Measurements from ENCODE around the gene BSPRY.
"Not testable (repeated sequence)": the region's sequence is repeated elsewhere in the genome, so short reads cannot be mapped to it uniquely, and the experiment has no call there.

The BSPRY gene

DNA sequence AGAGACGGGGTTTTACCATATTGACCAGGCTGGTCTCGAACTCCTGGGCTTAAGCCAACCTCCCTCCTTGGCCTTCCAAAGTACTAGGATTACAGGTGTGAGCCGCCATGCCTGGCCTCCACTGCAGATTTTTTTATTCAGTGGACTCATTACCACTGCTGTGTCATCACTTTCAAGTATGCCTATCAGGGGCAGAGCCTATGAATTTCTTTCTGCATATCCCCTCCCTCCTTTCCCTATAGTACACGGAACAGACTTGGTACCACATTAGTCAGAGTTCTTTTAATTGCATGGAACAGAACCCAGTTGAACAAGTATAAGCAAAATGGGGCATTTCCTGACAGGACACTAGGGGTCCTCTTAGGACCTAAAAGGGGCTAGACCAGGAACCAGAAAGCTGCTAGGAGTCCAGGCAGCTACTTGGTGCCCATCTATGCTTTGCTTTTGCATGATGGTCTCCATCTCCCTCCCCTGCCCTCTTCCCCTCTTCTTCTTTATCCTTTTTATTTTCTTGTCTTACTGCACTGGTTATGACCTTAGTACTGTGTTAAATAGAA lies 5.8 kb downstream of the BSPRY start:
- H3K27me3 ChIP-seq (ENCODE audit: control insufficient read depth, insufficient read depth, low read length): peaks cover 2% of the 10 kb centered on the region; the same call in 1 of the 2 replicates
- peaks cover 3% of the 10 kb centered on the region; the same call in 1 of the 2 replicates for H3K4me1 ChIP-seq (ENCODE audit: control insufficient read depth, insufficient read depth, low read length)
- H3K9me3 ChIP-seq (ENCODE audit: control insufficient read depth, insufficient read depth, low read length): no peaks in the 10 kb centered on the region
- no peaks in the 10 kb centered on the region for H3K36me3 ChIP-seq (ENCODE audit: control insufficient read depth, insufficient read depth, low read length)
- DNase-seq (ENCODE audit: low read depth, low spot score): no peak
- no CpG with 5 or more reads among the region's 4 CpGs for WGBS (ENCODE audit: insufficient coverage, insufficient read length)
- no peak overlapping the region for H3K4me3 ChIP-seq (ENCODE audit: low read length)
- H3K27ac ChIP-seq (ENCODE audit: low read length): no peak overlapping the region

DNA sequence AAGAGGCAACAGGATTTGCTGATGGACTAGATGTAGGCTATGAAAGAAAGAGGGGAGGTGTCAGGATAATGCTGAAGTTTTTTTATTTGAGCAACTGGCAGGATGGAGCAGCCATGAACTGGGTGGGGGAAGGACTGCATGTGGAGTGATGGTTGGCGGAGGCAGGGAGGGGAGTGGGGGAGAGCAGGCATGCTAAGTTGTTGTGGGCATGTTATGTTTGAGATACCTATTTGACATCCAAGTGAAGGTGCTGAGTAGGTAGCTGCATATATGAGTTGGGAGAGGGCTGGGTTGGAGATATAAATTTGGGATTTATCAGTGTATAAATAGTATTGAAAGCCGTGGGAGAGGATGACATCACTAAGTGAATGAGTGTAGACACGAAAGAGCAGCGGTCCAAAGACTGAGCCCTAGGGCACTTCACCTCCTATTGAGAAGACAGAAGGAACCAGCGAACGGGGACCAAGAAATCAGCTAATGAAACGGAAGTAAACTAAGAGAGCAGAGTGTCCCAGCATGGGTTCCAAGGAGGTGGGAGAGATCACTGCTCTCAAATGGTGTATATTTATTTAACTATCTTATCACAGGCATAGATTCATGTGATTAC lies 7.4 kb downstream of the BSPRY start:
- no CpG with 5 or more reads among the region's 7 CpGs for WGBS (ENCODE audit: insufficient coverage, insufficient read length)
- H3K4me3 ChIP-seq (ENCODE audit: low read length): no peak overlapping the region

GRCh38 chr9:113359385-113359784 lies 10.0 kb downstream of the BSPRY start:
- DNase-seq (ENCODE audit: low read depth, low spot score): no peak
- H3K4me3 ChIP-seq (ENCODE audit: low read length): no peak overlapping the region

More for the DNA sequence above, 7.4 kb downstream of the BSPRY start:
- DNase-seq (ENCODE audit: low read depth, low spot score): no peak
- no peaks in the 10 kb centered on the region for H3K9me3 ChIP-seq (ENCODE audit: control insufficient read depth, insufficient read depth, low read length)
- H3K36me3 ChIP-seq (ENCODE audit: control insufficient read depth, insufficient read depth, low read length): no peaks in the 10 kb centered on the region
- H3K27me3 ChIP-seq (ENCODE audit: control insufficient read depth, insufficient read depth, low read length): no peaks in the 10 kb centered on the region
- no peak overlapping the region for H3K27ac ChIP-seq (ENCODE audit: low read length)
- no peaks in the 10 kb centered on the region for H3K4me1 ChIP-seq (ENCODE audit: control insufficient read depth, insufficient read depth, low read length)

DNA sequence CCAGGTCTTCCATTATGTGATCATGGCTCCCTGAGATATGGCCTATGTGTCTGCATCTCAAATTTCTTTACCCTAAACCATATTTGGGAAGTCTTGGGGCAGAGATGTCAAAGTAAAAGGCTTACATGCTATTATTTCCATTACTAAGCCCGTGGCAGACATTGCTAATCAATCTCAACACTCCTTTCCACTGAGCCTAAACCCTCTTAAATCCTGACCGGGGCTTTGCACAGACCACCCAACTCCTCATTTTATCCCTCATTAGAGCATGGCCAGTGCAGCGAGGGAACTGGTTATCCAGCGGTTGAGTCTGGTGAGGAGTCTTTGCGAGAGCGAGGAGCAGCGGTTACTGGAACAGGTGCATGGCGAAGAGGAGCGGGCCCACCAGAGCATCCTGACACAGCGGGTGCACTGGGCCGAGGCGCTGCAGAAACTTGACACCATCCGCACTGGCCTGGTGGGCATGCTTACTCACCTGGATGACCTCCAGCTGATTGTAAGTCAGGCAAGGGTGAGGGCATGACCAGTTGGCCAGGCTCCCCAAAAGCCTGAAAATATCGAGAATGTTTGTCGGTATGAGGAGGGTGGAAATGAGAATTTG lies 11.0 kb downstream of the BSPRY start:
- H3K27me3 ChIP-seq (ENCODE audit: control insufficient read depth, insufficient read depth, low read length): no peaks in the 10 kb centered on the region
- no peaks in the 10 kb centered on the region for H3K36me3 ChIP-seq (ENCODE audit: control insufficient read depth, insufficient read depth, low read length)
- no peaks in the 10 kb centered on the region for H3K9me3 ChIP-seq (ENCODE audit: control insufficient read depth, insufficient read depth, low read length)
- DNase-seq (ENCODE audit: low read depth, low spot score): no peak
- H3K4me1 ChIP-seq (ENCODE audit: control insufficient read depth, insufficient read depth, low read length): no peaks in the 10 kb centered on the region
- no peak overlapping the region for H3K27ac ChIP-seq (ENCODE audit: low read length)
- no peak overlapping the region for H3K4me3 ChIP-seq (ENCODE audit: low read length)
- no CpG with 5 or more reads among the region's 15 CpGs for WGBS (ENCODE audit: insufficient coverage, insufficient read length)

More at GRCh38 chr9:113359385-113359784, 10.0 kb downstream of the BSPRY start:
- H3K36me3 ChIP-seq (ENCODE audit: control insufficient read depth, insufficient read depth, low read length): no peaks in the 10 kb centered on the region
- no peak overlapping the region for H3K27ac ChIP-seq (ENCODE audit: low read length)
- no peaks in the 10 kb centered on the region for H3K27me3 ChIP-seq (ENCODE audit: control insufficient read depth, insufficient read depth, low read length)
- H3K4me1 ChIP-seq (ENCODE audit: control insufficient read depth, insufficient read depth, low read length): no peaks in the 10 kb centered on the region
- WGBS (ENCODE audit: insufficient coverage, insufficient read length): no CpG with 5 or more reads among the region's 1 CpG
- no peaks in the 10 kb centered on the region for H3K9me3 ChIP-seq (ENCODE audit: control insufficient read depth, insufficient read depth, low read length)

DNA sequence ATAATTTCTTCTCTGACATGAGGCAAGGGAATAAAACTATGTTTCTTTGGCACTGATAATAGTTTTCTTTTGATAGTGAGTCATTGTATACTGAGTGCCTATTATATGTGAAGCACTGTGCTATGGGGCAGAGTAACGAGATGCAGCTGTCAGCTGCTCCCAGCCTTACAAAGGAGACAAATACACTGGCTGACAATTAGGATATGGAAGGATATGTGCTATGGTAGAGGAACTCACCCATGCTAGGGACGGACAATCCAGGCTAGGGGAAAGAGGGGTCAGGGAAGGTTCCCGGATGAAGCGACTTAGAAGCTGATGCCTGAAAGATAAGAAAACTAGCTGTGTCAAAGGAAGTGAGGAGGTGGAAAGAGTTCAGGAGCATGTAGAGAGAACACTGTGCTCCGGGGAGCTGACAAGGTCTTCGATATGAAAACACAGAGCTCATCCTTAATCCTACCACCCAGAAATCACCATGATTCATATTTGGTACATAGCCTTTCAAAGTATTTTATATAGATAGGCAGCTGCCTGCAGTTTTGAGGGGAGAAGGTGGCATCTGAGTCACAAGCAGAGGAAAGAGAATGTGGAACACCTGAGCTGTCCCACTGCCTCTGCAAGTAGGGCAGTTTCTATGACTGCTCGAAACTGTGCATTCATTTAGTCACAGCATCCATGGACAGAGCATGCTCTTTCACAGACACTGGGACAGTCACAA lies 12.1 kb downstream of the BSPRY start:
- WGBS (ENCODE audit: insufficient coverage, insufficient read length): no CpG with 5 or more reads among the region's 7 CpGs
- H3K9me3 ChIP-seq (ENCODE audit: control insufficient read depth, insufficient read depth, low read length): no peaks in the 10 kb centered on the region
- no peaks in the 10 kb centered on the region for H3K36me3 ChIP-seq (ENCODE audit: control insufficient read depth, insufficient read depth, low read length)
- H3K4me3 ChIP-seq (ENCODE audit: low read length): no peak overlapping the region
- no peaks in the 10 kb centered on the region for H3K27me3 ChIP-seq (ENCODE audit: control insufficient read depth, insufficient read depth, low read length)
- no peaks in the 10 kb centered on the region for H3K4me1 ChIP-seq (ENCODE audit: control insufficient read depth, insufficient read depth, low read length)
- no peak overlapping the region for H3K27ac ChIP-seq (ENCODE audit: low read length)
- DNase-seq (ENCODE audit: low read depth, low spot score): no peak

DNA sequence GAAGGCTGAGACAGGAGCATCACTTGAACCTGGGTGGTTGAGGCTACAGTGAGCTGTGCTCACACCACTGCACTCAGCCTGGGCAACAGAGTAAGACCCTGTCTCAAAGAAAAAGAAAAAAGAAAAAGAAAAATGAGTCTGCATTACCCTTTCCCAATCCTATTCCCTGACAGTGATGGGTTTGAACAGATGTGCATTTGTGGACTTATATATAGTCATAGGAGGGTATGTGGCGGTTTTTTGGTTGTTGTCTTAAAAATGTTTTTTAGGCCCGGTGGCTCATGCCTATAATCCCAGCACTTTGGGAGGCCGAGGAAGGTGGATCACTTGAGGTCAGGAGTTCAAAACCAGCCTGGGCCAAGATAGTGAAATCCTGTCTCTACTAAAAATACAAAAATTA lies 14.0 kb downstream of the BSPRY start:
- H3K27me3 ChIP-seq (ENCODE audit: control insufficient read depth, insufficient read depth, low read length): no peaks in the 10 kb centered on the region
- no peaks in the 10 kb centered on the region for H3K4me1 ChIP-seq (ENCODE audit: control insufficient read depth, insufficient read depth, low read length)
- no CpG with 5 or more reads among the region's 3 CpGs for WGBS (ENCODE audit: insufficient coverage, insufficient read length)
- DNase-seq (ENCODE audit: low read depth, low spot score): no peak
- no peaks in the 10 kb centered on the region for H3K36me3 ChIP-seq (ENCODE audit: control insufficient read depth, insufficient read depth, low read length)
- H3K9me3 ChIP-seq (ENCODE audit: control insufficient read depth, insufficient read depth, low read length): no peaks in the 10 kb centered on the region
- H3K27ac ChIP-seq (ENCODE audit: low read length): no peak overlapping the region
- H3K4me3 ChIP-seq (ENCODE audit: low read length): no peak overlapping the region

DNA sequence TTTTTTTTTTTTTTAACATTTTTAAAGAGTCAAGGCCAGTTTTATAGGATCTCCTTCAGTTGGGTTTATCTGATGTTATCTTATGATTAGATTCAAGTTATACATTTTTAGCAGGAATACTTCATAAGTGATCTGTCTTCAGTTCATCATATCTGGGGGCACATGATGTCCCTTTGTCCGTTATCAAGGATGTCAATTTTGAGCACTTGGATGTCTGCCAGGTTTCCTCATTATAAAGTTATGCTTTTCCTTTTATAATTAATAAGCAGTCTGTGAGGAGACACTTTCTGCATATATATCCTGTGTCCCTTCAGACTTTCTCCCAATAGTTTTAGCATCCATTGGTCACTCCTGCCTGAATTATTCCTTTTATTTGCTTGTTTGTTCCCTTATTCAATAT lies 15.6 kb downstream of the BSPRY start:
- Histone ChIP-seq H3K4me3 (ENCODE audit: low read length) (no peak overlapping the region), H3K27me3 (ENCODE audit: control insufficient read depth, insufficient read depth, low read length) (no peaks in the 10 kb centered on the region), H3K9me3 (ENCODE audit: control insufficient read depth, insufficient read depth, low read length) (no peaks in the 10 kb centered on the region), H3K27ac (ENCODE audit: low read length) (no peak overlapping the region), H3K36me3 (ENCODE audit: control insufficient read depth, insufficient read depth, low read length) (no peaks in the 10 kb centered on the region), H3K4me1 (ENCODE audit: control insufficient read depth, insufficient read depth, low read length) (no peaks in the 10 kb centered on the region)
- no CpG with 5 or more reads among the region's 1 CpG for WGBS (ENCODE audit: insufficient coverage, insufficient read length)
- DNase-seq (ENCODE audit: low read depth, low spot score): no peak

DNA sequence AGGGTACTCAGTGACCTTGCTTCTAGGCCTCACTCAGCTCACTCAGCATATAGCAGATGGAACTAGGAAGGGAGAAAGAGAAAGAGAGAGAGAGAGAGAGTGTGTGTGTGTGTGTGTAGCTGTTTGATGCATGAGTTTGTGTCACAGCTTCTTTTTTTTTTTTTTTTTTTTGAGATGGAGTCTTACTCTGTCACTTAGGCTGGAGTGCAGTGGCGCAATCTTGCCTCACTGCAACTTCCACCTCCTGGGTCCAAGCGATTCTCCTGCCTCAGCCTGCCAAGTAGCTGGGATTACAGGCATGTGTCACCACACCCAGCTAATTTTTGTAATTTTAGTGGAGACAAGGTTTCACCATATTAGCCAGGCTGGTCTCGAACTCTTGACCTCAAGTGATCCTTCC lies 16.3 kb downstream of the BSPRY start:
- WGBS (ENCODE audit: insufficient coverage, insufficient read length): no CpG with 5 or more reads among the region's 3 CpGs
- H3K27me3 ChIP-seq (ENCODE audit: control insufficient read depth, insufficient read depth, low read length); H3K4me3 ChIP-seq (ENCODE audit: low read length); H3K36me3 ChIP-seq (ENCODE audit: control insufficient read depth, insufficient read depth, low read length); H3K27ac ChIP-seq (ENCODE audit: low read length); H3K9me3 ChIP-seq (ENCODE audit: control insufficient read depth, insufficient read depth, low read length); H3K4me1 ChIP-seq (ENCODE audit: control insufficient read depth, insufficient read depth, low read length); DNase-seq (ENCODE audit: low read depth, low spot score): not testable (repeated sequence)

DNA sequence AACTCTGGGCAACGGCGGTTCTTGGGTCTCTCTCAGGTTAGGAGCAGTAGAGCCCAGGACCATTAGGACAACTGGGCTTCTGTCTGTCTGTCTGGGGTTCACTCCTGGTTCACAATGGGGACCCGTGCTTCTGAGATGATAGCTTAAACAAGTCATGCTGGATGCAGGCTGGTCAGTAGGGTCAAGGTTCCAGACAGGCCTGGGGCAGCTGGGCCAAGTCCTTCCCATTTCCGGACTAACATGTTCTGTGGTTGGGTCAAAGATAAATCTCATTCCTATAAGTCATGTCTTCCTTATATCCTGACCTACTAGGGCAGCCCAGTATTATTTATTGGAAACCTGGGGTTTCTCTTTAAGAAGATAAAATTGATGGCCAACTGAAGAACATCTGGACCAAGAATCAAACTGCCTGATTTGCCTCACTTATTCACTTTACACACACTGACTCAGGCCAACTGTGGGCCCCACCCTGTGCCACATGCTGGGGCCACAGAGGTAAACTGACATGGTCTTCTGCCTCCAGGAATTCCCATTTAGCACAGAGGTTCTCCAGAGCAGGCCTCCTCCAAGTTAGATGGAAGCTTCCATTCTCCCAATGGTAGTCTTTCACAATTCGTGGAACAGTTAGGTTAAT lies 19.1 kb downstream of the BSPRY start:
- DNase-seq (ENCODE audit: low read depth, low spot score): no peak
- Histone ChIP-seq H3K4me3 (ENCODE audit: low read length) (no peak overlapping the region), H3K27ac (ENCODE audit: low read length) (no peak overlapping the region), H3K9me3 (ENCODE audit: control insufficient read depth, insufficient read depth, low read length) (no peaks in the 10 kb centered on the region), H3K27me3 (ENCODE audit: control insufficient read depth, insufficient read depth, low read length) (no peaks in the 10 kb centered on the region), H3K36me3 (ENCODE audit: control insufficient read depth, insufficient read depth, low read length) (no peaks in the 10 kb centered on the region), H3K4me1 (ENCODE audit: control insufficient read depth, insufficient read depth, low read length) (no peaks in the 10 kb centered on the region)
- no CpG with 5 or more reads among the region's 5 CpGs for WGBS (ENCODE audit: insufficient coverage, insufficient read length)

Measured in iPS DF 6.9 (cell line).